Hematopoietic multipotent progenitor cell (in vitro differentiated cells): Measurements from ENCODE around the gene SNCAIP. TPM values are rescaled to one million over a fixed set of nuclear protein-coding genes. Genes with fewer than 3 reads are reported as not detected.

Experiments
- DNase-seq, 3 donors: peaks; one replicate each; pipeline ENCODE4 v3.0.0-alpha.2; 2011 to 2015; ENCODE audit warnings: low read depth in 2 of 3, low spot score in 2 of 3
- total RNA-seq: library from RNA; depleted of rRNA; stranded (reverse); fragments of >200 nt; gene quantifications from one replicate; pipeline ENCODE4 v1.2.3, GENCODE V29; 2012

The SNCAIP gene
- total RNA-seq, 1 donor = 0.54 TPM

- no peak for DNase-seq
Measured at GRCh38 chr5:122420537-122421236, 108.7 kb downstream of the SNCAIP start.

GRCh38 chr5:122421374-122422079 is 109.5 kb downstream of the SNCAIP start:
- DNase-seq = peak in 1 of 3 donors; percentile 10

GRCh38 chr5:122423221-122423620 is 111.2 kb downstream of the SNCAIP start:
- DNase-seq = no peak

- DNase-seq = no peak
Measured at GRCh38 chr5:122424132-122424531, 112.1 kb downstream of the SNCAIP start.

GRCh38 chr5:122426301-122426700 is 114.3 kb downstream of the SNCAIP start:
- DNase-seq = no peak

GRCh38 chr5:122427621-122428020 is 115.6 kb downstream of the SNCAIP start:
- DNase-seq = no peak

- no peak for DNase-seq
Measured at GRCh38 chr5:122429545-122430318, 117.7 kb downstream of the SNCAIP start.

- DNase-seq = no peak
Measured at GRCh38 chr5:122430319-122430586, 118.2 kb downstream of the SNCAIP start.

- no peak for DNase-seq
Measured at GRCh38 chr5:122431298-122431697, 119.3 kb downstream of the SNCAIP start.

- no peak for DNase-seq
Measured at GRCh38 chr5:122434205-122434970, 122.4 kb downstream of the SNCAIP start.

- DNase-seq = no peak
Measured at GRCh38 chr5:122435234-122435633, 123.2 kb downstream of the SNCAIP start.

GRCh38 chr5:122435761-122436160 is 123.7 kb downstream of the SNCAIP start:
- no peak for DNase-seq

- no peak for DNase-seq
Measured at GRCh38 chr5:122436615-122437014, 124.6 kb downstream of the SNCAIP start.

GRCh38 chr5:122439645-122440044 is 127.6 kb downstream of the SNCAIP start:
- no peak for DNase-seq

- no peak for DNase-seq
Measured at GRCh38 chr5:122442938-122443337, 130.9 kb downstream of the SNCAIP start.

- no peak for DNase-seq
Measured at GRCh38 chr5:122444411-122444810, 132.4 kb downstream of the SNCAIP start.

GRCh38 chr5:122445070-122445469 is 133.0 kb downstream of the SNCAIP start:
- DNase-seq = no peak

GRCh38 chr5:122447072-122447471 is 135.0 kb downstream of the SNCAIP start:
- DNase-seq = no peak

- no peak for DNase-seq
Measured at GRCh38 chr5:122447879-122448278, 135.8 kb downstream of the SNCAIP start.

- DNase-seq = no peak
Measured at GRCh38 chr5:122454541-122454940, 142.5 kb downstream of the SNCAIP start.

- no peak for DNase-seq
Measured at GRCh38 chr5:122455939-122456338, 143.9 kb downstream of the SNCAIP start.
